IMR-90 (cell line): Measurements from ENCODE around the gene IGLL5. TPM values are rescaled to one million over a fixed set of nuclear protein-coding genes. Genes with fewer than 3 reads are reported as not detected.

Experiments
- ATAC-seq: fragments of 200-7000 bp; cut with Tn5 transposase; 2 replicates; pipeline ENCODE4 v1.9.1; 2020; ENCODE audit warnings: low read depth, mild to moderate bottlenecking, moderate library complexity
- BruUV-seq: library from RNA; stranded (reverse); fragments of 400-500 nt; replicated peaks from 2 replicates; lab custom pipeline; 2021; lab: Mats Ljungman, UMichigan
- CTCF ChIA-PET: fragments of 300-600 bp; formaldehyde crosslinking; extraction: SDS; loops from one replicate; lab custom pipeline; 2021; ENCODE audit warnings: antibody characterized with exemption; lab: Yijun Ruan, JAX
- POLR2A ChIA-PET: fragments of 300-600 bp; sonication (Branson Sonifier 250); formaldehyde crosslinking; loops from one replicate; lab custom pipeline; 2022; ENCODE audit warnings: antibody characterized with exemption; ENCODE audit not compliant: unreplicated experiment; lab: Charles Lee
- DNase-seq: peaks from one replicate; pipeline ENCODE4 v3.0.0; 2013
- H2AFZ ChIP-seq: replicated peaks from 2 replicates; pipeline ENCODE3; 2013; ENCODE audit warnings: low read length, mild to moderate bottlenecking; ENCODE audit not compliant: poor library complexity
- H2AK5ac ChIP-seq: 2 replicates; pipeline ENCODE4 v1.6.1; 2013; ENCODE audit warnings: low read depth, low read length, inconsistent platforms
- H2AK9ac ChIP-seq: replicated peaks from 2 replicates; pipeline ENCODE3; 2013; ENCODE audit warnings: mild to moderate bottlenecking, low read depth, low read length, moderate library complexity; ENCODE audit not compliant: poor library complexity
- H2BK120ac ChIP-seq: 2 replicates; pipeline ENCODE4 v1.6.1; 2013; ENCODE audit warnings: low read depth, low read length, inconsistent platforms
- H2BK15ac ChIP-seq: 3 replicates; pipeline ENCODE4 v1.6.1; 2013; ENCODE audit warnings: low read depth, low read length, inconsistent platforms
- H2BK20ac ChIP-seq: 2 replicates; pipeline ENCODE4 v1.6.1; 2013; ENCODE audit warnings: low read depth, mild to moderate bottlenecking, inconsistent platforms, low read length, moderate library complexity
- H2BK5ac ChIP-seq: 2 replicates; pipeline ENCODE4 v1.6.1; 2013; ENCODE audit warnings: mild to moderate bottlenecking, low read depth, low read length, inconsistent platforms; ENCODE audit not compliant: poor library complexity, severe bottlenecking
- H3K14ac ChIP-seq: replicated peaks from 2 replicates; pipeline ENCODE4 v1.6.1; 2013; ENCODE audit warnings: low read depth, low read length, inconsistent platforms
- H3K18ac ChIP-seq: 2 replicates; pipeline ENCODE4 v1.6.1; 2013; ENCODE audit warnings: low read depth, low read length, control low read depth
- H3K23ac ChIP-seq: 2 replicates; pipeline ENCODE4 v1.6.1; 2013; ENCODE audit warnings: low read depth, low read length, inconsistent platforms
- H3K27ac ChIP-seq: 2 replicates; pipeline ENCODE4 v1.5.1; 2013; ENCODE audit warnings: mild to moderate bottlenecking, control low read depth, low read length; ENCODE audit not compliant: insufficient read depth
- H3K27me3 ChIP-seq: 2 replicates; pipeline ENCODE4 v1.6.1; 2013; ENCODE audit warnings: low read length; ENCODE audit not compliant: control insufficient read depth, insufficient read depth
- H3K36me3 ChIP-seq: 2 replicates; pipeline ENCODE4 v1.6.1; 2013; ENCODE audit warnings: low read length, mixed read lengths; ENCODE audit not compliant: control insufficient read depth, insufficient read depth
- H3K4ac ChIP-seq: 2 replicates; pipeline ENCODE4 v1.6.1; 2013; ENCODE audit warnings: low read depth, low read length, inconsistent platforms
- H3K4me1 ChIP-seq: 2 replicates; pipeline ENCODE4 v1.6.1; 2013; ENCODE audit warnings: low read length, mixed read lengths; ENCODE audit not compliant: control insufficient read depth, insufficient read depth
- H3K4me2 ChIP-seq: 2 replicates; pipeline ENCODE4 v1.6.1; 2013; ENCODE audit warnings: low read depth, mild to moderate bottlenecking, control low read depth, low read length, moderate library complexity
- H3K4me3 ChIP-seq: 2 replicates; pipeline ENCODE4 v1.5.1; 2013; ENCODE audit warnings: low read depth, mild to moderate bottlenecking, control low read depth, low read length, moderate library complexity; ENCODE audit not compliant: insufficient read depth
- H3K56ac ChIP-seq: 2 replicates; pipeline ENCODE4 v1.6.1; 2013; ENCODE audit warnings: low read length, inconsistent platforms; ENCODE audit not compliant: insufficient read depth; ENCODE audit errors: extremely low read depth
- H3K79me1 ChIP-seq, 2 experiments: 2 replicates each; pipeline ENCODE4 v1.6.1; 2013; ENCODE audit warnings: low read length in 2 of 2, inconsistent platforms in 1 of 2, low read depth in 1 of 2
- H3K9ac ChIP-seq: 2 replicates; pipeline ENCODE4 v1.6.1; 2013; ENCODE audit warnings: low read depth, low read length, control low read depth
- H3K9me1 ChIP-seq: 2 replicates; pipeline ENCODE4 v1.6.1; 2013; ENCODE audit warnings: low read length, inconsistent platforms; ENCODE audit not compliant: insufficient read depth
- H3K9me3 ChIP-seq: 2 replicates; pipeline ENCODE4 v1.6.1; 2013; ENCODE audit warnings: low read length; ENCODE audit not compliant: control insufficient read depth, insufficient read depth
- H4K20me1 ChIP-seq: 2 replicates; pipeline ENCODE4 v1.6.1; 2013; ENCODE audit warnings: low read length, inconsistent platforms; ENCODE audit not compliant: insufficient read depth
- H4K5ac ChIP-seq: 2 replicates; pipeline ENCODE4 v1.6.1; 2013; ENCODE audit warnings: mild to moderate bottlenecking, low read depth, low read length, control low read depth
- H4K8ac ChIP-seq, 2 experiments: 2 replicates each; pipeline ENCODE4 v1.6.1; 2013; ENCODE audit warnings: low read depth in 2 of 2, low read length in 2 of 2, control low read depth in 1 of 2, inconsistent platforms in 1 of 2
- H4K91ac ChIP-seq: 2 replicates; pipeline ENCODE4 v1.6.1; 2013; ENCODE audit warnings: low read depth, low read length, inconsistent platforms; ENCODE audit not compliant: insufficient read depth
- BHLHE40 ChIP-seq: fragments of 150-350 bp; IDR thresholded peaks from 2 replicates; pipeline ENCODE4 v1.6.1; 2016; ENCODE audit warnings: mild to moderate bottlenecking, low read depth, low read length
- CEBPB ChIP-seq: IDR thresholded peaks from 2 replicates; pipeline ENCODE4 v1.6.1; 2012; ENCODE audit warnings: low read depth, low read length, improper control_type of control experiment
- CHD1 ChIP-seq: IDR thresholded peaks from 2 replicates; pipeline ENCODE4 v1.6.1; 2012; ENCODE audit warnings: low read depth, low read length, improper control_type of control experiment
- CTCF ChIP-seq: conservative IDR thresholded peaks from 2 replicates; pipeline ENCODE4 v1.5.1; 2012; ENCODE audit warnings: mild to moderate bottlenecking, low read depth, low read length, improper control_type of control experiment
- FOS ChIP-seq: fragments of 150-350 bp; IDR thresholded peaks from 2 replicates; pipeline ENCODE4 v1.6.1; 2016; ENCODE audit warnings: low read depth, low read length
- MAFK ChIP-seq: IDR thresholded peaks from 2 replicates; pipeline ENCODE4 v1.6.1; 2012; ENCODE audit warnings: low read depth, low read length, improper control_type of control experiment
- MAZ ChIP-seq: IDR thresholded peaks from 2 replicates; pipeline ENCODE4 v1.6.1; 2012; ENCODE audit warnings: low read depth, mild to moderate bottlenecking, low read length, improper control_type of control experiment, moderate library complexity, borderline replicate concordance
- MXI1 ChIP-seq: IDR thresholded peaks from 2 replicates; pipeline ENCODE4 v1.6.1; 2012; ENCODE audit warnings: low read depth, mild to moderate bottlenecking, low read length, moderate library complexity, borderline replicate concordance
- NFE2L2 ChIP-seq: fragments of 150-350 bp; IDR thresholded peaks from 2 replicates; pipeline ENCODE4 v1.6.1; 2016; ENCODE audit warnings: low read depth, mild to moderate bottlenecking, low read length
- POLR2A ChIP-seq: IDR thresholded peaks from 2 replicates; pipeline ENCODE4 v1.6.1; 2012; ENCODE audit warnings: mild to moderate bottlenecking, low read depth, low read length
- RAD21 ChIP-seq: IDR thresholded peaks from 2 replicates; pipeline ENCODE4 v1.6.1; 2012; ENCODE audit warnings: low read length, improper control_type of control experiment
- RCOR1 ChIP-seq: IDR thresholded peaks from 2 replicates; pipeline ENCODE4 v1.6.1; 2012; ENCODE audit warnings: mild to moderate bottlenecking, low read length, improper control_type of control experiment; ENCODE audit not compliant: insufficient replicate concordance
- RFX5 ChIP-seq: IDR thresholded peaks from 2 replicates; pipeline ENCODE4 v1.8.0; 2012; ENCODE audit warnings: low read depth, mild to moderate bottlenecking, low read length, moderate library complexity
- SMC3 ChIP-seq: fragments of 150-350 bp; IDR thresholded peaks from 2 replicates; pipeline ENCODE4 v1.6.1; 2016; ENCODE audit warnings: low read depth, mild to moderate bottlenecking, antibody characterized with exemption, low read length, moderate library complexity
- USF2 ChIP-seq: fragments of 150-350 bp; IDR thresholded peaks from 2 replicates; pipeline ENCODE4 v1.6.1; 2017; ENCODE audit warnings: mild to moderate bottlenecking, antibody characterized with exemption, low read length, low read depth
- WGBS, 2 experiments: methylation state at CpG; one replicate each; pipeline versions ENCODE4 v1.1.5 to v1.1.7; 2013; ENCODE audit warnings: missing lambda C conversion rate in 2 of 2; ENCODE audit not compliant: insufficient read length in 1 of 2; ENCODE audit errors: extremely low coverage in 2 of 2; 5-methylcytosine and 5-hydroxymethylcytosine counted together
- dilution Hi-C: fragments of 300-500 bp; cut with HindIII; formaldehyde crosslinking; loops from one replicate; pipeline ENCODE4 v1.14.3; 2018; ENCODE audit warnings: low sequenced_read_pairs; ENCODE audit not compliant: unreplicated experiment
- in situ Hi-C: fragments of 300-500 bp; cut with MboI; formaldehyde crosslinking; loops from 3 replicates; pipeline ENCODE4 v1.14.3; 2019; ENCODE audit warnings: low sequenced_read_pairs, inconsistent platforms, mixed read lengths
- intact Hi-C: fragments of 100-400 bp; cut with micrococcal nuclease; formaldehyde crosslinking; loops from 2 replicates; pipeline ENCODE4 v1.10.0; 2022
- polyA plus RNA-seq, 3 experiments: library from polyadenylated mRNA; depleted of rRNA; stranded (reverse); fragments of >200 nt; gene quantifications; 2 replicates each; pipeline ENCODE4 v1.2.3, GENCODE V29; 2012; ENCODE audit warnings: low replicate concordance in 1 of 3
- total RNA-seq: library from RNA; depleted of rRNA; stranded (reverse); fragments of >200 nt; gene quantifications from 2 replicates; pipeline ENCODE4 v1.2.3, GENCODE V29; 2012
- TF ChIP-seq, protein P1 (sequence below): fragments of 150-350 bp; IDR thresholded peaks from 2 replicates; pipeline ENCODE4 v1.6.1; 2016; ENCODE audit warnings: low read depth, mild to moderate bottlenecking, low read length, moderate library complexity, borderline replicate concordance

The IGLL5 gene
- total and polyA plus RNA-seq, 2 of the 4 experiments (the other 2 are of a cell fraction), result not detected

DNA sequence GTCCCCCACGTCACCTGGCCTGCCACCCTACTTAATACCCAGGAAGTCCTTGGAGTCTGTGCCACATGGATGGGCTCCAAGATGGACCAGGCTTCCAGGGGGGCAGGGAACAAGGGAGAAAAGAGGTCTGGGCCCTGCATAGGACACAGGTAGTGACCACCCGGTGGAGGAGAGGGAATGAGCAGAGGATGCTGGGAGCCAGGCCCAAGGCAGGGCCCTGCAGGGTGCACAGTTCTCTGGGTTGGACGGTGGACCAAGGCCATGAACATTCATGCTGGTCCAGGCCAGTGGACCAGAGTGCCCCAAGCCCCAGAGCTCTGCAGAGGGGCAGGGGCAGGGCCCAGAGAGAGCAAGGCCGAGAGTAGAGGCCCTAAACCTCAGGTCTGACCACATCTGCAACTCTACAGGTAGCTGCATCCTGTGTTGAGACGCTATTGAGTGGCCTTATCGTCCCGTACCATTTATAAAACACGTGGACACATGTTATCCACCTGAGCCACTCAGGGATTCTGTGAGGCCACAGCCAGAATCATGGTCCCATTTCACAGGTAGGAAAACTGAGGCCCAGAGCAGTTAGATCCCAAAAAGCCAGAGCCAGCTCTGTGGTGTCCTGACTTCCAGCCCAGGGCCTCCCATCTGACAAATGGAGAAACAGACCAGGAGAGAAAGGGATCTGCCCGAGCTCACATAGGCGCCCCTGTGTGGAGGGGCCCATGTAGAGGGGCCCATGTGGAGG, 46.4 kb downstream of the IGLL5 start:
- Histone ChIP-seq H4K91ac (no peak overlapping the region), H3K79me1 (no peaks in the 10 kb centered on the region), H2BK20ac (no peak overlapping the region), H3K27ac (no peak overlapping the region), H2AFZ (no peak overlapping the region), H4K20me1 (no peaks in the 10 kb centered on the region), H3K4me3 (no peak overlapping the region), H3K9me3 (no peaks in the 10 kb centered on the region), H2BK120ac (no peak overlapping the region), H3K9me1 (no peaks in the 10 kb centered on the region), H2BK15ac (no peak overlapping the region), H2AK5ac (no peak overlapping the region), H3K4me1 (no peaks in the 10 kb centered on the region), H3K18ac (no peak overlapping the region), H4K8ac (no peak overlapping the region), H3K14ac (no peak overlapping the region), H3K36me3 (no peaks in the 10 kb centered on the region), H3K4ac (no peak overlapping the region), H3K56ac (no peak overlapping the region; the same call in 1 of the 2 replicates), H3K27me3 (peaks cover 6% of the 10 kb centered on the region), H4K5ac (no peak overlapping the region), H3K9ac (no peak overlapping the region), H3K23ac (no peak overlapping the region), H2AK9ac (no peak overlapping the region), H2BK5ac (no peak overlapping the region), H3K4me2 (no peak overlapping the region)
- in situ Hi-C loops (no loop called here), dilution Hi-C loops (no loop called here), intact Hi-C loops (no loop called here)
- TF ChIP-seq RAD21, result no peak
- TF ChIP-seq CHD1, result no peak
- TF ChIP-seq RFX5, result no peak
- no peak for TF ChIP-seq CEBPB
- TF ChIP-seq NFE2L2, result no peak
- TF ChIP-seq SMC3, result no peak
- TF ChIP-seq BHLHE40, result no peak
- TF ChIP-seq POLR2A, result no peak
- no peak for TF ChIP-seq MXI1
- no peak for TF ChIP-seq USF2
- TF ChIP-seq CTCF, result no peak
- no peak for TF ChIP-seq MAFK
- TF ChIP-seq MAZ, result no peak
- TF ChIP-seq RCOR1, result no peak
- TF ChIP-seq, protein P1, sequence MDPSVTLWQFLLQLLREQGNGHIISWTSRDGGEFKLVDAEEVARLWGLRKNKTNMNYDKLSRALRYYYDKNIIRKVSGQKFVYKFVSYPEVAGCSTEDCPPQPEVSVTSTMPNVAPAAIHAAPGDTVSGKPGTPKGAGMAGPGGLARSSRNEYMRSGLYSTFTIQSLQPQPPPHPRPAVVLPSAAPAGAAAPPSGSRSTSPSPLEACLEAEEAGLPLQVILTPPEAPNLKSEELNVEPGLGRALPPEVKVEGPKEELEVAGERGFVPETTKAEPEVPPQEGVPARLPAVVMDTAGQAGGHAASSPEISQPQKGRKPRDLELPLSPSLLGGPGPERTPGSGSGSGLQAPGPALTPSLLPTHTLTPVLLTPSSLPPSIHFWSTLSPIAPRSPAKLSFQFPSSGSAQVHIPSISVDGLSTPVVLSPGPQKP, result no peak
- no peak for TF ChIP-seq FOS
- WGBS, 2 experiments, result 58% methylated on average over 3 of the region's 10 CpGs; no CpG with 5 or more reads in 1 of the 2 experiments
- BruUV-seq, result no TSS peak
- ATAC-seq, result no peak
- ChIA-PET CTCF (no interaction called here), POLR2A (no interaction called here)
- DNase-seq, result no peak
